Endothelial cell (in vitro differentiated cells): ENCODE data around the gene SPRR2A. TPM values are rescaled to one million over a fixed set of nuclear protein-coding genes. Genes with fewer than 3 reads are reported as not detected.
"Not testable (repeated sequence)": the region's sequence is repeated elsewhere in the genome, so short reads cannot be mapped to it uniquely, and the experiment has no call there.

Source experiments
- DNase-seq: peaks from one replicate; pipeline ENCODE4 v3.0.0; 2021; ENCODE audit warnings: low spot score
- H3K27ac Mint-ChIP-seq: one replicate; pipeline ENCODE4 v1.8.0; 2021; ENCODE audit warnings: mixed read lengths, inconsistent platforms; ENCODE audit not compliant: unreplicated experiment
- H3K27me3 Mint-ChIP-seq: one replicate; pipeline ENCODE4 v1.8.0; 2021; ENCODE audit warnings: mild to moderate bottlenecking, moderate library complexity, mixed read lengths, inconsistent platforms; ENCODE audit not compliant: unreplicated experiment
- H3K36me3 Mint-ChIP-seq: one replicate; pipeline ENCODE4 v1.8.0; 2021; ENCODE audit warnings: mild to moderate bottlenecking, low read depth, mixed read lengths, inconsistent platforms; ENCODE audit not compliant: unreplicated experiment
- H3K4me1 Mint-ChIP-seq: one replicate; pipeline ENCODE4 v1.8.0; 2021; ENCODE audit warnings: mild to moderate bottlenecking, mixed read lengths, inconsistent platforms; ENCODE audit not compliant: unreplicated experiment
- H3K4me3 Mint-ChIP-seq: one replicate; pipeline ENCODE4 v1.8.0; 2021; ENCODE audit warnings: mild to moderate bottlenecking, mixed read lengths, inconsistent platforms; ENCODE audit not compliant: unreplicated experiment
- H3K9me3 Mint-ChIP-seq: one replicate; pipeline ENCODE4 v1.8.0; 2021; ENCODE audit warnings: mixed read lengths, inconsistent platforms; ENCODE audit not compliant: unreplicated experiment
- total RNA-seq: library from RNA; stranded (reverse); fragmentation: NEBNext Ultra II Directional; extraction: Animal tissue kit (Norgen Biotek cat#: 25700); gene quantifications from one replicate; pipeline ENCODE4 v1.2.1, GENCODE V29; 2021; ENCODE audit not compliant: unreplicated experiment
- TF ChIP-seq, protein P1 (sequence below): fragments of 200-600 bp; sonication (generic); IDR thresholded peaks from one replicate; pipeline ENCODE4 v1.5.0; 2021; ENCODE audit warnings: antibody characterized with exemption; ENCODE audit not compliant: unreplicated experiment

SPRR2A gene
- total RNA-seq, 1 donor from 2014 or later = not detected

DNA sequence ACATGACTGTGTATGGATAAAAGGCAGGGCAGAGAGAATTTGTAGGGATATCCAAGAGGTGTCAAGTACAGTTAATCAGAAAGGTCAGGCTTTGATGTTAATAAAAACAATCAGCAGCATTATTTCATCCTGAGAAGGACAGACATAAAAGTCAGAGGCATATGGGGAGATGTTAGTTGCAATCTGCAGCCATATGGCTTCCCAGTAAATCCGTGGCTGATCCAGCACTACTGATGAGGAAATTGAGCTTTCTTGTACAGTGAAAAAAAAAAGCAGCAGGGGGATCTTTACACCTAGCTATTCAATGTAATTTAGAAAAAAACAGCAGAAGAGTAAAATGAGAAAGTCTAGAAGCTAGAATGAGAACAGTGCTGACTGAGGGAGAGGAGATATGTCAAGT lies 28.5 kb downstream of the SPRR2A start:
- DNase-seq = no peak
- H3K9me3 Mint-ChIP-seq = no peaks in the 10 kb centered on the region
- H3K4me1 Mint-ChIP-seq = peaks cover 8% of the 10 kb centered on the region
- H3K27ac Mint-ChIP-seq = no peak overlapping the region
- no peak overlapping the region for H3K4me3 Mint-ChIP-seq
- H3K36me3 Mint-ChIP-seq = no peaks in the 10 kb centered on the region
- no peaks in the 10 kb centered on the region for H3K27me3 Mint-ChIP-seq
- TF ChIP-seq, protein P1, sequence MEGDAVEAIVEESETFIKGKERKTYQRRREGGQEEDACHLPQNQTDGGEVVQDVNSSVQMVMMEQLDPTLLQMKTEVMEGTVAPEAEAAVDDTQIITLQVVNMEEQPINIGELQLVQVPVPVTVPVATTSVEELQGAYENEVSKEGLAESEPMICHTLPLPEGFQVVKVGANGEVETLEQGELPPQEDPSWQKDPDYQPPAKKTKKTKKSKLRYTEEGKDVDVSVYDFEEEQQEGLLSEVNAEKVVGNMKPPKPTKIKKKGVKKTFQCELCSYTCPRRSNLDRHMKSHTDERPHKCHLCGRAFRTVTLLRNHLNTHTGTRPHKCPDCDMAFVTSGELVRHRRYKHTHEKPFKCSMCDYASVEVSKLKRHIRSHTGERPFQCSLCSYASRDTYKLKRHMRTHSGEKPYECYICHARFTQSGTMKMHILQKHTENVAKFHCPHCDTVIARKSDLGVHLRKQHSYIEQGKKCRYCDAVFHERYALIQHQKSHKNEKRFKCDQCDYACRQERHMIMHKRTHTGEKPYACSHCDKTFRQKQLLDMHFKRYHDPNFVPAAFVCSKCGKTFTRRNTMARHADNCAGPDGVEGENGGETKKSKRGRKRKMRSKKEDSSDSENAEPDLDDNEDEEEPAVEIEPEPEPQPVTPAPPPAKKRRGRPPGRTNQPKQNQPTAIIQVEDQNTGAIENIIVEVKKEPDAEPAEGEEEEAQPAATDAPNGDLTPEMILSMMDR = no peak

DNA sequence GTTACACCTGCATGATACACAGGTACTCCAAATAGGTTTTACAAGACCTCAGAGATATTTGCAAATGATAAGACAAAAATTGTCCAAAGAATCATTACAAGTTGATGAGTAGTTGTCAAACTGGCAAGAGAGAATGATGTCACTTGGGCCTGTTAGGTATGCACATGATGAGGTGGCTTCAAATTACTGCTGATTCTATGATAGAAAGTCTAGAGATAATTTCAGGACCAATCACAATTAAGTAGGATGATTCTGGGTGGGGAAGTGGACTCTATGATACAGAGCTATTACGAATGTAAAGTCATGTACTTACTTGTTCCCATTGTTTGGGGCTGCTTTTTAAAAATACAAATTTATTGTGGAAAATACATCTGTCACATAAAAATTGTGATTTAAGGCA lies 31.5 kb downstream of the SPRR2A start:
- Mint-ChIP-seq H3K4me3 (no peak overlapping the region), H3K36me3 (no peaks in the 10 kb centered on the region)
- TF ChIP-seq, protein P1 = no peak

DNA sequence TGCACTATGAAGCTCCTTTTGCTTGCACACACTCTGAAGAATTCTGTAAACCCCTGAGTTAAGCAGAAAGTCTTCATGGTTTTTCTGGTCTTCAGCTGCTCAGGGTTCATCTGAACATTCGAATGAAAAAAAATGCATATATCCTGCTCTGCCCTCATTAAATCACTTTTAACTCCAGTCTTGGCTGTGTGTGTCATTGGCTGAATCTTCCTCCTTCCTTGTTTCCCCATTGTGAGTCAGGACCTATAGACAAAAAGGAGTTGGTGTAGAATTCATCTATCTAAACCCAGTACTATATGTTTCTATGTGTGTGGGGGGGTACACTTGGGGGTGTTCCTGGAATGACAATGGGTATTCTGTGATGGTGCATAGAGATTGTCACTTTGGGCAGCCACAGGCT lies 32.9 kb downstream of the SPRR2A start:
- Mint-ChIP-seq H3K27ac (no peak overlapping the region), H3K4me1 (peaks cover 8% of the 10 kb centered on the region), H3K4me3 (no peak overlapping the region), H3K27me3 (no peaks in the 10 kb centered on the region), H3K9me3 (no peaks in the 10 kb centered on the region), H3K36me3 (no peaks in the 10 kb centered on the region)
- no peak for DNase-seq
- TF ChIP-seq, protein P1 = no peak

More for the DNA sequence above, 31.5 kb downstream of the SPRR2A start:
- Mint-ChIP-seq H3K27me3 (no peaks in the 10 kb centered on the region), H3K27ac (no peak overlapping the region), H3K9me3 (no peaks in the 10 kb centered on the region), H3K4me1 (peaks cover 8% of the 10 kb centered on the region)
- no peak for DNase-seq

DNA sequence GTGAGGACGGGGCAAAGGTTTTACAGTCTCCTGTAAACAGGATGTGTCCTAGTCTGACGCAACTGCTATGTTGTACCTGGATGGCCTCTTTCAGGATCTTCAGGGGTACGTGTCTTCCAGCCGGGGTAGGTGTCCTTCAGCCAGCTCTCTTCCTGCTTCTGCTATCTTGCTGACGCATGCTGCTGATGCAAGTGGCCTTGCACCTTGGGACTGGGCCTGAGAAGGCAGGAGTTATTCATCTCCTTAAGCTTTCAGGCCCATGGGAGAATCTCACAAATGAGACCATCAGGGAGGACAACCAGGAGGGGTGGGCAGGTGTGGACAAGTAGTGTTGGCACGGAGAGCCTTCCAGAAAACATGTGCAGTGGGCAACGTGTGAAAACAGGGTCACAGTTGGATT lies 34.2 kb downstream of the SPRR2A start:
- no peaks in the 10 kb centered on the region for H3K9me3 Mint-ChIP-seq
- H3K4me3 Mint-ChIP-seq = no peak overlapping the region
- TF ChIP-seq, protein P1 = no peak
- peaks cover 8% of the 10 kb centered on the region for H3K4me1 Mint-ChIP-seq
- no peaks in the 10 kb centered on the region for H3K27me3 Mint-ChIP-seq
- H3K27ac Mint-ChIP-seq = no peak overlapping the region
- no peak for DNase-seq
- H3K36me3 Mint-ChIP-seq = no peaks in the 10 kb centered on the region

DNA sequence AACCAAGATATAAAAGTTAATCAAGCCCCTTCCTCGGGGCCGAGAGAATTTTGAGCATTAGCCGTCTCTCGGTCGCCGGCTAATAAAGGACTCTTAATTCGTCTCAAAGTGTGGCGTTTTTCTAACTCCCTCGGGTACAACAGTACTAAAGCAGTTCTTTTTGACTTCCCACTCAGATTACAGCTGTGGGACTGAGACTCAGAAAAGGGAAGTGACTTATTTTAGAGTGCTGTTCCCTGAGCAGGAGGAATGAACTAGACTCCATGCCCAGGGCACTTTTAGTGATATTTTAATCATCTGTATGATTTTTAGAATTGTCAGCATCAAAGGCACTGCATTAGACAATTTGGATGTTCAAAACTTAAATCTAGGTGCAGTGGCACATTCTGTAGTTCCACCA lies 35.0 kb downstream of the SPRR2A start:
- H3K4me1 Mint-ChIP-seq, H3K9me3 Mint-ChIP-seq, H3K4me3 Mint-ChIP-seq, H3K27me3 Mint-ChIP-seq, DNase-seq, H3K36me3 Mint-ChIP-seq, H3K27ac Mint-ChIP-seq: not testable (repeated sequence)

DNA sequence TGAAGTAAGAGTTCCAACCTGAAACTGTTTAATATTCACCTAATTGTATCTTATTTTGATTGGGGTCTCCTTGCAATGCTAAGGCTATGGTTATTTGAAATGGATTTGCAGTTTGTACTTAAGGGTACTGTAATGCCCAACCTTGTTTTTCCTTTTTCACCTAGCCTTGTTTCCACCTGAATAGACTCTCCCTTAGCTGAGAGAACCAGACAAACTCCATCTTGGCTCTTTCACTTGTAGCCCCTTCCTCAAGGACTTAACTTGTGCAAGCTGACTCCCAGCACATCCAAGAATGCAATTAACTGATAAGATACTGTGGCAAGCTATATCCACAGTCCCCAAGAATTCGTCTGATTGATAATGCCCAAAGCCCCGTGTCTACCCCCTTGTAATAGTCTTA lies 35.5 kb downstream of the SPRR2A start:
- H3K4me3 Mint-ChIP-seq, H3K4me1 Mint-ChIP-seq, DNase-seq, H3K9me3 Mint-ChIP-seq, H3K27ac Mint-ChIP-seq, H3K27me3 Mint-ChIP-seq, H3K36me3 Mint-ChIP-seq: not testable (repeated sequence)

DNA sequence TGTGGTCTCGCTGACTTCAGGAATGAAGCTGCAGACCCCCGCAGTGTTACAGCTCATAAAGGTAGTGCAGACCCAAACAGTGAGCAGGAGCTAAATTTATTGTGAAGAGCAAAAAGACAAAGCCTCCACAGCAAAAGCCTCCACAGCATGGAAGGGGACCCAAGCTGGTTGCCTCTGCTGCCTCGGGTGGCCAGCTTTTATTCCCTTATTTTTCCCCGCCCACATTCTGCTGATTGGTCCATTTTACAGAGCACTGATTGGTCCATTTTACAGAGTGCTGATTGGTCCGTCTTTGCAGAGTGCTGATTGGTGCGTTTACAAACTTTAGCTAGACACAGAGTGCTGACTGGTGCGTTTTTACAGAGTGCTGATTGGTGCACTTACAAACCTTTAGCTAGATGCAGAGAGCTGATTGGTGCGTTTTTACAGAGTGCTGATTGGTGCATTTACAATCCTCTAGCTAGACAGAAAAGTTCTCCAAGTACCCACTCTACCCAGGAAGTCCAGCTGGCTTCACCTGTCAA lies 46.0 kb downstream of the SPRR2A start:
- not testable (repeated sequence) for H3K4me1 Mint-ChIP-seq, H3K27ac Mint-ChIP-seq, H3K4me3 Mint-ChIP-seq, H3K9me3 Mint-ChIP-seq, H3K36me3 Mint-ChIP-seq, DNase-seq, H3K27me3 Mint-ChIP-seq
